ENCODE results near the gene FLOT1. TPM values are rescaled to one million over a fixed set of nuclear protein-coding genes. Genes with fewer than 3 reads are reported as not detected.
"Not testable (repeated sequence)": the region's sequence is repeated elsewhere in the genome, so short reads cannot be mapped to it uniquely, and the experiment has no call there.

The FLOT1 gene
- total RNA-seq, 2 experiments from 2014 or later: 31.6 TPM

DNA sequence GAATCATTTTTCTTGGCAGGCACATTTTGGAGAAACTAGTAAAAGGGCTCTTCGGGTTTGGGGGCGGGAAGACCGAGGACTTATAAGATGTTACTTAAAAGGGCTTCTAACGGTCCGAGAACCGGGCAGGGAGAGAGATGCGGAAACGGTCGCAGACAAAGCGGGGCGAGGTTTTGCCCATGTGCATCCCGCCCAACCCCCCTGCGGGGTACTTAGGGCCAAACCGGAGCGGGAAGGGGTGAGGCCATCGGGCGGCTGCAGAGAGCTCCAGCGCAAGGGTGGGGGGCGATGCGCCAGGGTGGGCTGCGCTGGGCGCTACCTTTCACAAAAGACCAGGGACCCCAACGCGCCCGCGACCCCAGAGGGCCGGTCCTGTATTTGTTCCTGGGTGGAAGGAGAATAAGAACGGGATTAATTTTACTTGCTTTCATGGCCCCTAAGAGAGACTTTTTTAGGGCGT is 21.7 kb downstream of the FLOT1 start:
- TF ChIP-seq, protein P1, sequence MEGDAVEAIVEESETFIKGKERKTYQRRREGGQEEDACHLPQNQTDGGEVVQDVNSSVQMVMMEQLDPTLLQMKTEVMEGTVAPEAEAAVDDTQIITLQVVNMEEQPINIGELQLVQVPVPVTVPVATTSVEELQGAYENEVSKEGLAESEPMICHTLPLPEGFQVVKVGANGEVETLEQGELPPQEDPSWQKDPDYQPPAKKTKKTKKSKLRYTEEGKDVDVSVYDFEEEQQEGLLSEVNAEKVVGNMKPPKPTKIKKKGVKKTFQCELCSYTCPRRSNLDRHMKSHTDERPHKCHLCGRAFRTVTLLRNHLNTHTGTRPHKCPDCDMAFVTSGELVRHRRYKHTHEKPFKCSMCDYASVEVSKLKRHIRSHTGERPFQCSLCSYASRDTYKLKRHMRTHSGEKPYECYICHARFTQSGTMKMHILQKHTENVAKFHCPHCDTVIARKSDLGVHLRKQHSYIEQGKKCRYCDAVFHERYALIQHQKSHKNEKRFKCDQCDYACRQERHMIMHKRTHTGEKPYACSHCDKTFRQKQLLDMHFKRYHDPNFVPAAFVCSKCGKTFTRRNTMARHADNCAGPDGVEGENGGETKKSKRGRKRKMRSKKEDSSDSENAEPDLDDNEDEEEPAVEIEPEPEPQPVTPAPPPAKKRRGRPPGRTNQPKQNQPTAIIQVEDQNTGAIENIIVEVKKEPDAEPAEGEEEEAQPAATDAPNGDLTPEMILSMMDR (IDR thresholded peaks at IDR 0.05): no peak
- no peaks in the 10 kb centered on the region for H3K27me3 Mint-ChIP-seq
- H3K4me1 Mint-ChIP-seq (ENCODE audit: low read depth): peaks cover 74% of the 10 kb centered on the region
- H3K36me3 ChIP-seq (ENCODE audit: insufficient read depth, low read length): peaks cover 35% of the 10 kb centered on the region
- H3K9me3 ChIP-seq (ENCODE audit: control insufficient read depth in 1 of 2, insufficient read depth in 1 of 2, low read length in 2 of 2): no peaks in the 10 kb centered on the region
- peaks cover 73% of the 10 kb centered on the region for H3K4me1 ChIP-seq (ENCODE audit: insufficient read depth, low read length)
- no peaks in the 10 kb centered on the region for H3K9me3 Mint-ChIP-seq
- H3K36me3 Mint-ChIP-seq (ENCODE audit: low read depth): peaks cover 67% of the 10 kb centered on the region
- ATAC-seq (ENCODE audit: poor library complexity) (no peak), DNase-seq (peak; percentile 30 to 74 (median 48))
- H3K27ac ChIP-seq (ENCODE audit: low read depth in 1 of 2, low read length in 2 of 2): peak overlapping the region; percentile 82 to 85
- ChIA-PET POLR2A (interaction anchor here (0.7 to 11.0 kb wide), 16 partner anchors 10 to 507 kb away, joined by 3 to 381 read pairs (median 8); partner anchors contain the start of genes ABCF1, DHX16, GTF2H4 and MRPS18B), CTCF (interaction anchor here (1.7 to 20.2 kb wide), 3 partner anchors 11 to 108 kb away, joined by 6 to 526 read pairs (median 70); partner anchors contain the start of gene DHX16)
- H3K27ac Mint-ChIP-seq: peak overlapping the region; percentile 95
- peak overlapping the region; percentile 99 for H3K4me3 Mint-ChIP-seq
- intact Hi-C loops (cut with DNase I, micrococcal nuclease): loop anchor here (1.0 to 5.0 kb wide), 4 partner anchors 38 to 178 kb away; partner anchors contain the start of genes MRPS18B (in 2 of the 2), PPP1R10 (in 2 of the 2) and ABCF1 (in 1 of the 2)
- peak overlapping the region; percentile 73 for H3K4me3 ChIP-seq (ENCODE audit: low read length)
- H3K27me3 ChIP-seq (ENCODE audit: control insufficient read depth in 1 of 2, insufficient read depth in 2 of 2, low read length in 2 of 2): no peaks in the 10 kb centered on the region

DNA sequence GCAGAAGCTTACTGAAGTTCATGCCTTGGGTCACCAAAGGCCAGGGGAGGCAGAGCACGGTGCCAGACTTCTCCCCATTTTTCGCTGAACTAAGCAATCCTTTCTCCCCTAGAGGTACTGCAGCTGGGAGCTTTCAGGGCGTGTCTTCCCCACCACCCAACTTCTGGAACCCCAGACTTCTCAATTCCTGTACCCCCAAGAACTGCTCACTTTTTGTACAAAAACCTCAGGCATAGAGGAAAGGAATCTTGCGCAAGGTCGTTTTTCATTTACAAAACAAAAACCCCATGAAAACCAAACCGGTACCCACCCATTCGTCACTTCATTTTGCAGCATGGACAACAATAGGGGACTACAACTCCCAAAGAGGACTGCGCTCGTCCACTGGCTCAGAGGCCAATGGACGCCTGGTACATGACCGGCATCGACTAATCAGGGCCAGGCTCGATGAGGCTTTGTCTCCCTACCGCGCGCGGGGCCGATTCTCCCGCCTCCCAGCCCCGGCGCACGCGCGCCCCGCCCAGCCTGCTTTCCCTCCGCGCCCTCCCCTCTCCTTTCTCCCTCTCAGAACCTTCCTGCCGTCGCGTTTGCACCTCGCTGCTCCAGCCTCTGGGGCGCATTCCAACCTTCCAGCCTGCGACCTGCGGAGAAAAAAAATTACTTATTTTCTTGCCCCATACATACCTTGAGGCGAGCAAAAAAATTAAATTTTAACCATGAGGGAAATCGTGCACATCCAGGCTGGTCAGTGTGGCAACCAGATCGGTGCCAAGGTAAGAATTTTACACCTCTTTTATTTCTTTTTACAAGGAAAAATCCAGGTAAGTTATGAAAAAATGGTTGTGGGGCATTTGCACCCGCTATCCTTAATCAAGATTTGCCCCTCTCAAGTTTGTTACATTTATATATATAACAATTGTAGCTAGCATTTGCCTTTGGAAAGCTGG is 22.4 kb downstream of the FLOT1 start, which contains the start of gene TUBB:
Gene TUBB, plus strand, starts transcription at position 562 of the 947 bp plus-strand sequence. Its CDS starts 155 bp downstream, at position 717.
- no peaks in the 10 kb centered on the region for H3K9me3 Mint-ChIP-seq
- peaks cover 29% of the 10 kb centered on the region for H3K36me3 ChIP-seq (ENCODE audit: insufficient read depth, low read length)
- DNase-seq (peak; percentile 88 to 98 (median 94)), ATAC-seq (ENCODE audit: poor library complexity) (peak; percentile 63)
- H3K27ac ChIP-seq (ENCODE audit: low read depth in 1 of 2, low read length in 2 of 2): peak within 1 kb of the TSS; percentile 82 to 85
- TF ChIP-seq, protein P1 (IDR thresholded peaks at IDR 0.05): no peak
- peak within 1 kb of the TSS; percentile 95 for H3K27ac Mint-ChIP-seq
- H3K4me3 Mint-ChIP-seq: peak within 1 kb of the TSS; percentile 99
- no peaks in the 10 kb centered on the region for H3K9me3 ChIP-seq (ENCODE audit: control insufficient read depth in 1 of 2, insufficient read depth in 1 of 2, low read length in 2 of 2)
- H3K4me3 ChIP-seq (ENCODE audit: low read length): peak within 1 kb of the TSS; percentile 73
- ChIA-PET POLR2A (interaction anchor here (1.2 to 11.0 kb wide), 11 partner anchors 16 to 506 kb away, joined by 3 to 381 read pairs (median 17); partner anchors contain the start of genes ABCF1, DHX16, MRPS18B and PPP1R10), CTCF (interaction anchor here (1.7 to 20.2 kb wide), 3 partner anchors 12 to 107 kb away, joined by 6 to 526 read pairs (median 70); partner anchors contain the start of gene DHX16)
- H3K27me3 Mint-ChIP-seq: no peaks in the 10 kb centered on the region
- H3K27me3 ChIP-seq (ENCODE audit: control insufficient read depth in 1 of 2, insufficient read depth in 2 of 2, low read length in 2 of 2): no peaks in the 10 kb centered on the region
- intact Hi-C loops (cut with DNase I, micrococcal nuclease): loop anchor here (5.0 kb wide), 3 partner anchors 148 to 178 kb away; partner anchors contain the start of genes ABCF1 (in 1 of the 2), GNL1 (in 1 of the 2) and PRR3 (in 1 of the 2)
- peaks cover 71% of the 10 kb centered on the region for H3K4me1 Mint-ChIP-seq (ENCODE audit: low read depth)
- peaks cover 68% of the 10 kb centered on the region for H3K36me3 Mint-ChIP-seq (ENCODE audit: low read depth)
- peaks cover 67% of the 10 kb centered on the region for H3K4me1 ChIP-seq (ENCODE audit: insufficient read depth, low read length)

DNA sequence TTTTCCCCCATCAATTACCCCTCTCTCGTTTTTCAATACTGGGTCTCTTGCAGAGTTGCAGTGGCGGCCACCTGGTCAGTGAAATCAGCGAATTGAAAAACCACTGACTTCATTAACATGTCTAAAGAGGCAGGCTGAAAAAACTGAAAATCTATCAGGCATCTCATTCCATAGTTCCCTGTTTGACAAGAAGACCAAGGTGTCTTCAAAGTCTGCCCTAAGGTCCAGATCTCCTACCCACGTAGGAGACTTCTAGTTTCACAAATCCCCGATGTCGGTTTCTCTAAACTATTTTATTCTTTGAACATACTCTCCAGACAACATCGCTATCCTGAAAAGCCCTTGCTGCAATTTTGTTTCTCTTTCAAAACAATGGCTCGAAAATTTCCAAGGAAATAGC is 23.1 kb downstream of the FLOT1 start:
- peaks cover 62% of the 10 kb centered on the region for H3K4me1 ChIP-seq (ENCODE audit: insufficient read depth, low read length)
- H3K4me1 Mint-ChIP-seq (ENCODE audit: low read depth): peaks cover 64% of the 10 kb centered on the region
- intact Hi-C loops (cut with DNase I, micrococcal nuclease): loop anchor here in 1 of 2 experiments (5.0 kb wide), 1 partner anchor 162 kb away; the partner anchor contains the start of genes GNL1 and PRR3
- peak overlapping the region; percentile 53 to 82 for H3K27ac ChIP-seq (ENCODE audit: low read depth in 1 of 2, low read length in 2 of 2)
- H3K9me3 ChIP-seq (ENCODE audit: control insufficient read depth in 1 of 2, insufficient read depth in 1 of 2, low read length in 2 of 2): no peaks in the 10 kb centered on the region
- peak overlapping the region; percentile 73 for H3K4me3 ChIP-seq (ENCODE audit: low read length)
- peaks cover 68% of the 10 kb centered on the region for H3K36me3 Mint-ChIP-seq (ENCODE audit: low read depth)
- no peaks in the 10 kb centered on the region for H3K27me3 ChIP-seq (ENCODE audit: control insufficient read depth in 1 of 2, insufficient read depth in 2 of 2, low read length in 2 of 2)
- peaks cover 25% of the 10 kb centered on the region for H3K36me3 ChIP-seq (ENCODE audit: insufficient read depth, low read length)
- ATAC-seq (ENCODE audit: poor library complexity): no peak
- POLR2A ChIA-PET: interaction anchor here (1.2 to 11.0 kb wide), 4 partner anchors 28 to 105 kb away, joined by 3 to 381 read pairs (median 37); partner anchors contain the start of gene DHX16
- H3K9me3 Mint-ChIP-seq: no peaks in the 10 kb centered on the region
- H3K4me3 Mint-ChIP-seq: peak overlapping the region; percentile 99
- TF ChIP-seq, protein P1 (IDR thresholded peaks at IDR 0.05): no peak
- peak overlapping the region; percentile 95 for H3K27ac Mint-ChIP-seq
- DNase-seq: peak in 1 of 14 experiments; percentile 2
- CTCF ChIA-PET: interaction anchor here (6.6 to 20.2 kb wide), 2 partner anchors 12 to 41 kb away, joined by 70 to 526 read pairs; partner anchors contain the start of gene DHX16
- H3K27me3 Mint-ChIP-seq: no peaks in the 10 kb centered on the region

DNA sequence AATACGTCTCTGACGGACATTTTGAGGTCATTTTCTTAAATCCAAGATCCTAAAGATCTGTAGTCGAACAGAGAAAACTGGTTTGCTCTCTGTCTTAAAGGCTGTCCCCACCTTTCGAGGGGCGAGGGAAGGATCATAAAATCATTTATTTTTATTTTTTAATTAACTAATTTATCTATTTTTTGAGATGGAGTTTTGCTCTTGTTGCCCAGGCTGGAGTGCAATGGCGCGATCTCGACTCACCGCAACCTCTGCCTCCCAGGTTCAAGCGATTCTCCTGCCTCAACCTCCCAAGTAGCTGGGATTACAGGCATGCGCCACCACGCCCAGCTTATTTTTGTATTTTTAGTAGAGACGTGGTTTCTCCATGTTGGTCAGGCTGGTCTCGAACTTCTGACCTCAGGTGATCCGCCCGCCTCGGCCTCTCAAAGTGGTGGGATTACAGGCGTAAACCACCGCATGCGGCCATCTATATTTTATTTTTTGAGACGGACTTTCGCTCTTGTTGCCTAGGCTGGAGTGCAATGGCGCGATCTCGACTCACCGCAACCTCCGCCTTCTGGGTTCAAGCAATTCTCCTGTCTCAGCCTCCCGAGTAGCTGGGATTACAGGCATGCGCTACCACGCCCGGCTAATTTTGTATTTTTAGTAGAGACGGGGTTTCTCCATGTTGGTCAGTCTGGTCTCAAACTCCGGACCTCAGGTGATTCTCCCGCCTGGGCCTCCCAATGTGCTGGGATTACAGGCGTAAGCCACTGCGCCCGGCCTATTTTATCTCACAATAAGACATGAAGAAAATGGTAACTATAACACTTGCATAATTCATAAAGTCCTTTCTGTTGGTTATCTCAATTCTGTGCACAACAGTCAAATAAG is 24.4 kb downstream of the FLOT1 start:
- H3K27ac ChIP-seq (ENCODE audit: low read depth in 1 of 2, low read length in 2 of 2): peak overlapping the region in 1 of 2 donors; percentile 71
- ATAC-seq (ENCODE audit: poor library complexity); H3K9me3 Mint-ChIP-seq; H3K27me3 Mint-ChIP-seq; H3K27me3 ChIP-seq (ENCODE audit: control insufficient read depth in 1 of 2, insufficient read depth in 2 of 2, low read length in 2 of 2); H3K9me3 ChIP-seq (ENCODE audit: control insufficient read depth in 1 of 2, insufficient read depth in 1 of 2, low read length in 2 of 2): not testable (repeated sequence)
- intact Hi-C loops (cut with DNase I, micrococcal nuclease): loop anchor here (1.0 to 5.0 kb wide), 3 partner anchors 31 to 229 kb away; partner anchors contain the start of genes GNL1 (in 1 of the 2), HLA-E (in 1 of the 2) and PRR3 (in 1 of the 2)
- POLR2A ChIA-PET: interaction anchor here (0.7 to 11.0 kb wide), 17 partner anchors 9 to 505 kb away, joined by 3 to 381 read pairs (median 8); partner anchors contain the start of genes ABCF1, DHX16, GNL1 and MRPS18B
- CTCF ChIA-PET: interaction anchor here (0.9 to 20.2 kb wide), 7 partner anchors 9 to 175 kb away, joined by 3 to 526 read pairs (median 4); partner anchors contain the start of genes DHX16 and MRPS18B
- H3K4me1 ChIP-seq (ENCODE audit: insufficient read depth, low read length): peaks cover 50% of the 10 kb centered on the region
- H3K4me3 ChIP-seq (ENCODE audit: low read length): peak overlapping the region; percentile 81
- peaks cover 53% of the 10 kb centered on the region for H3K4me1 Mint-ChIP-seq (ENCODE audit: low read depth)
- H3K4me3 Mint-ChIP-seq: peak overlapping the region; percentile 95
- H3K36me3 Mint-ChIP-seq (ENCODE audit: low read depth): peaks cover 68% of the 10 kb centered on the region
- peaks cover 22% of the 10 kb centered on the region for H3K36me3 ChIP-seq (ENCODE audit: insufficient read depth, low read length)
- H3K27ac Mint-ChIP-seq: peak overlapping the region; percentile 96
- peak in 1 of 14 experiments; percentile 2 for DNase-seq

Data from CD4-positive, alpha-beta T cell (primary cell).